Measurements from ENCODE around the gene JAK1. TPM values are rescaled to one million over a fixed set of nuclear protein-coding genes. Genes with fewer than 3 reads are reported as not detected.
A peak's percentile ranks its signal among the peaks of the same experiment; 100 is the strongest.

Gene JAK1
- polyA plus RNA-seq, 2 of the 4 experiments (the other 2 are of a cell fraction): 110 to 159 TPM

DNA sequence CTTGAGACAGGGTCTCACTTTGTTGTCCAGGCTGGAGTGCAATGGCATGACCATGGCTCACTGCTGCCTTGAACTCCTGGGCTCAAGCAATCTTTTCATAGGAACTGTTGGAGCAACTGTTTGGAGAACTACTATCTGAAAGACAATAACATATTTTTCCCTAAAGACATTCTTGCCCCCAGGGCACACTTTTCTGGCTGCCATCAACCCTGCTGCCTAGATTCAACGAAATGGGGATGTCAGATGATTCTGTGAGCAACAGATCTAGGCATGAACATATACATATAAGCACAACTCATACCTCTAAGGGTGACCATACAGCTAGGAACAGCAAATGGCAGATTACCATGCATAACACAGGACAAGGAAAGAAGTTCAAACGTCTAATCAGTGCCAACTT is 27.4 kb downstream of the JAK1 start:
- no peak for FAIRE-seq
- no peak for DNase-seq (ENCODE audit: low read depth in 1 of 2, low spot score in 1 of 2)
- H3K9me3 ChIP-seq: no peaks in the 10 kb centered on the region
- no peak for ATAC-seq
- H3K4me2 ChIP-seq: no peak overlapping the region
- WGBS (ENCODE audit: missing lambda C conversion rate): 88% methylated on average over 2 of the region's 2 CpGs
- ChIA-PET CTCF (interaction anchor here (1.4 kb wide), 1 partner anchor 11 kb away, joined by 3 read pairs; no protein-coding TSS in a partner anchor), POLR2A (no interaction called here)
- no peak overlapping the region for H3K4me3 ChIP-seq
- TF ChIP-seq FOSB (CRISPR knock-in tag; IDR thresholded peaks at IDR 0.05) (no peak), POLR2AphosphoS2 (conservative IDR thresholded peaks at IDR 0.05; ENCODE audit: low read length) (no peak), MAFK (IDR thresholded peaks at IDR 0.05; ENCODE audit: partially characterized antibody) (no peak), RFX5 (IDR thresholded peaks at IDR 0.05) (no peak), POLR2A (IDR thresholded peaks at IDR 0.05; ENCODE audit: low read length) (no peak), CBX2 (IDR thresholded peaks at IDR 0.05; ENCODE audit: borderline replicate concordance, low read depth) (no peak), NR3C1 (IDR thresholded peaks at IDR 0.05) (no peak), KDM5A (IDR thresholded peaks at IDR 0.05) (no peak), ZFP36 (IDR thresholded peaks at IDR 0.05; ENCODE audit: borderline replicate concordance, partially characterized antibody) (no peak)
- TF ChIP-seq, protein P1, sequence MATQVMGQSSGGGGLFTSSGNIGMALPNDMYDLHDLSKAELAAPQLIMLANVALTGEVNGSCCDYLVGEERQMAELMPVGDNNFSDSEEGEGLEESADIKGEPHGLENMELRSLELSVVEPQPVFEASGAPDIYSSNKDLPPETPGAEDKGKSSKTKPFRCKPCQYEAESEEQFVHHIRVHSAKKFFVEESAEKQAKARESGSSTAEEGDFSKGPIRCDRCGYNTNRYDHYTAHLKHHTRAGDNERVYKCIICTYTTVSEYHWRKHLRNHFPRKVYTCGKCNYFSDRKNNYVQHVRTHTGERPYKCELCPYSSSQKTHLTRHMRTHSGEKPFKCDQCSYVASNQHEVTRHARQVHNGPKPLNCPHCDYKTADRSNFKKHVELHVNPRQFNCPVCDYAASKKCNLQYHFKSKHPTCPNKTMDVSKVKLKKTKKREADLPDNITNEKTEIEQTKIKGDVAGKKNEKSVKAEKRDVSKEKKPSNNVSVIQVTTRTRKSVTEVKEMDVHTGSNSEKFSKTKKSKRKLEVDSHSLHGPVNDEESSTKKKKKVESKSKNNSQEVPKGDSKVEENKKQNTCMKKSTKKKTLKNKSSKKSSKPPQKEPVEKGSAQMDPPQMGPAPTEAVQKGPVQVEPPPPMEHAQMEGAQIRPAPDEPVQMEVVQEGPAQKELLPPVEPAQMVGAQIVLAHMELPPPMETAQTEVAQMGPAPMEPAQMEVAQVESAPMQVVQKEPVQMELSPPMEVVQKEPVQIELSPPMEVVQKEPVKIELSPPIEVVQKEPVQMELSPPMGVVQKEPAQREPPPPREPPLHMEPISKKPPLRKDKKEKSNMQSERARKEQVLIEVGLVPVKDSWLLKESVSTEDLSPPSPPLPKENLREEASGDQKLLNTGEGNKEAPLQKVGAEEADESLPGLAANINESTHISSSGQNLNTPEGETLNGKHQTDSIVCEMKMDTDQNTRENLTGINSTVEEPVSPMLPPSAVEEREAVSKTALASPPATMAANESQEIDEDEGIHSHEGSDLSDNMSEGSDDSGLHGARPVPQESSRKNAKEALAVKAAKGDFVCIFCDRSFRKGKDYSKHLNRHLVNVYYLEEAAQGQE (IDR thresholded peaks at IDR 0.05): no peak
- TF ChIP-seq, protein P2, sequence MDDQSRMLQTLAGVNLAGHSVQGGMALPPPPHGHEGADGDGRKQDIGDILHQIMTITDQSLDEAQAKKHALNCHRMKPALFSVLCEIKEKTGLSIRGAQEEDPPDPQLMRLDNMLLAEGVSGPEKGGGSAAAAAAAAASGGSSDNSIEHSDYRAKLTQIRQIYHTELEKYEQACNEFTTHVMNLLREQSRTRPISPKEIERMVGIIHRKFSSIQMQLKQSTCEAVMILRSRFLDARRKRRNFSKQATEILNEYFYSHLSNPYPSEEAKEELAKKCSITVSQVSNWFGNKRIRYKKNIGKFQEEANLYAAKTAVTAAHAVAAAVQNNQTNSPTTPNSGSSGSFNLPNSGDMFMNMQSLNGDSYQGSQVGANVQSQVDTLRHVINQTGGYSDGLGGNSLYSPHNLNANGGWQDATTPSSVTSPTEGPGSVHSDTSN (IDR thresholded peaks at IDR 0.05): no peak
- TF ChIP-seq, protein P3, sequence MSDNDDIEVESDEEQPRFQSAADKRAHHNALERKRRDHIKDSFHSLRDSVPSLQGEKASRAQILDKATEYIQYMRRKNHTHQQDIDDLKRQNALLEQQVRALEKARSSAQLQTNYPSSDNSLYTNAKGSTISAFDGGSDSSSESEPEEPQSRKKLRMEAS (IDR thresholded peaks at IDR 0.05): no peak
- peaks cover 66% of the 10 kb centered on the region for H3K4me1 ChIP-seq
- H3K27ac ChIP-seq: 0 out of 6 replicates have a peak overlapping the region, but pooled peaks of 1 of the 2 experiments have one; percentile 28

DNA sequence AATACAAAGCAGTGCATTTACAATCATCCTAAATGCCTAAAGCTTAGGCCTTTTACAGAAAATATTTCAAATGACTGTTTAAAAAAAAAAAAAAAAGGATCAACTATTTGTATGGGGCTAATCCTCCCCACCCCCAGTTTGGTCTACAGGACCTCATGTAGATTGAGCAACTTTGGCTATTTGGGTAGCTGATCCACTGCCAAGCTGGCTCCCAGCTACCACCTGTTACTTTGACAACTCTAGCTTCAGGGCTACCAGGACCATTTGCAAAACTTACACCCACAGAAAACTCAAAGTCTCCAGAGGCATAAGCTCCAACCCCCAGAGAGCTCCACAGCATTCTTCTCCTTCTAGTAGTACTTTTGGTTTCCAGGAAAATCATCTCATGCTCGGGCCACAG is 29.4 kb downstream of the JAK1 start:
- DNase-seq (ENCODE audit: low read depth in 1 of 2, low spot score in 1 of 2): no peak
- H3K27ac ChIP-seq: 0 out of 6 replicates have a peak overlapping the region, but pooled peaks of 1 of the 2 experiments have one; percentile 10
- WGBS (ENCODE audit: missing lambda C conversion rate): 100% methylated on average over 1 of the region's 1 CpG
- POLR2A ChIA-PET: no interaction called here
- no peaks in the 10 kb centered on the region for H3K9me3 ChIP-seq
- TF ChIP-seq RCOR1 (IDR thresholded peaks at IDR 0.05; ENCODE audit: low read depth, low read length) (no peak), POLR2A (IDR thresholded peaks at IDR 0.05; ENCODE audit: low read length) (no peak), ZNF302 (CRISPR knock-in tag; IDR thresholded peaks at IDR 0.05) (no peak), EHMT2 (IDR thresholded peaks at IDR 0.05; ENCODE audit: low read depth) (no peak), EHF (CRISPR knock-in tag; IDR thresholded peaks at IDR 0.05) (no peak), FOSL2 (IDR thresholded peaks at IDR 0.05) (no peak), FOSL2 (CRISPR knock-in tag; IDR thresholded peaks at IDR 0.05) (no peak), RNF2 (IDR thresholded peaks at IDR 0.05; ENCODE audit: borderline replicate concordance, low read depth) (no peak), RAD21 (conservative IDR thresholded peaks at IDR 0.05 in 1 of 2, IDR thresholded peaks at IDR 0.05 in 1 of 2) (no peak), HOXB13 (CRISPR knock-in tag; IDR thresholded peaks at IDR 0.05; ENCODE audit: low read depth) (no peak), RARB (CRISPR knock-in tag; IDR thresholded peaks at IDR 0.05) (no peak), NFE2L2 (conservative IDR thresholded peaks at IDR 0.05; ENCODE audit: low read length) (no peak), JUNB (IDR thresholded peaks at IDR 0.05) (no peak), CEBPB (IDR thresholded peaks at IDR 0.05) (no peak), MAFK (IDR thresholded peaks at IDR 0.05; ENCODE audit: partially characterized antibody) (no peak)
- TF ChIP-seq, protein P4, sequence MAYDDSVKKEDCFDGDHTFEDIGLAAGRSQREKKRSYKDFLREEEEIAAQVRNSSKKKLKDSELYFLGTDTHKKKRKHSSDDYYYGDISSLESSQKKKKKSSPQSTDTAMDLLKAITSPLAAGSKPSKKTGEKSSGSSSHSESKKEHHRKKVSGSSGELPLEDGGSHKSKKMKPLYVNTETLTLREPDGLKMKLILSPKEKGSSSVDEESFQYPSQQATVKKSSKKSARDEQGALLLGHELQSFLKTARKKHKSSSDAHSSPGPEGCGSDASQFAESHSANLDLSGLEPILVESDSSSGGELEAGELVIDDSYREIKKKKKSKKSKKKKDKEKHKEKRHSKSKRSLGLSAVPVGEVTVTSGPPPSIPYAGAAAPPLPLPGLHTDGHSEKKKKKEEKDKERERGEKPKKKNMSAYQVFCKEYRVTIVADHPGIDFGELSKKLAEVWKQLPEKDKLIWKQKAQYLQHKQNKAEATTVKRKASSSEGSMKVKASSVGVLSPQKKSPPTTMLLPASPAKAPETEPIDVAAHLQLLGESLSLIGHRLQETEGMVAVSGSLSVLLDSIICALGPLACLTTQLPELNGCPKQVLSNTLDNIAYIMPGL (CRISPR knock-in tag; IDR thresholded peaks at IDR 0.05; ENCODE audit: borderline replicate concordance): no peak
- TF ChIP-seq, protein P1 (IDR thresholded peaks at IDR 0.05): no peak
- H3K4me1 ChIP-seq: peaks cover 69% of the 10 kb centered on the region
- no peak overlapping the region for H3K4me2 ChIP-seq
- no peak overlapping the region for H3K4me3 ChIP-seq
- no peak for FAIRE-seq
- ATAC-seq: no peak
- CTCF ChIA-PET: interaction anchor here (0.6 kb wide), 1 partner anchor 1599 kb away, joined by 3 read pairs; no protein-coding TSS in a partner anchor
